Heart right ventricle (tissue), 16 donors: ENCODE measurements around the gene TBC1D24. TPM values are rescaled to one million over a fixed set of nuclear protein-coding genes. Genes with fewer than 3 reads are reported as not detected.

Experiments used
- ATAC-seq, 8 donors: fragments of 200-7000 bp; cut with Tn5 transposase; one replicate each; pipeline ENCODE4 v1.9.1; 2020; ENCODE audit warnings: mild to moderate bottlenecking in 8 of 8, moderate library complexity in 8 of 8, moderate number of reproducible peaks in 1 of 8
- DNase-seq, 2 donors: peaks; one replicate each; pipeline ENCODE4 v3.0.0-alpha.2; 2020
- H3K27ac ChIP-seq, 10 donors: fragments of 200-600 bp; sonication (generic) in 2 of 10; one replicate each; pipeline versions ENCODE4 v1.5.0 to v1.8.0; 2020 to 2022; ENCODE audit warnings: mild to moderate bottlenecking in 3 of 10
- H3K27me3 ChIP-seq, 7 donors: fragments of 200-600 bp; one replicate each; pipeline ENCODE4 v1.8.0; 2021 to 2022; ENCODE audit warnings: mild to moderate bottlenecking in 2 of 7
- H3K36me3 ChIP-seq, 9 donors: fragments of 200-600 bp; sonication (generic) in 1 of 9; one replicate each; pipeline versions ENCODE4 v1.5.0 to v1.8.0; 2020 to 2022; ENCODE audit warnings: mild to moderate bottlenecking in 2 of 9
- H3K4me1 ChIP-seq, 9 donors: fragments of 200-600 bp; sonication (generic) in 1 of 9; one replicate each; pipeline versions ENCODE4 v1.5.0 to v1.8.0; 2020 to 2022; ENCODE audit warnings: mild to moderate bottlenecking in 4 of 9
- H3K4me3 ChIP-seq, 10 donors: fragments of 200-600 bp; sonication (generic) in 2 of 10; one replicate each; pipeline versions ENCODE4 v1.5.0 to v1.8.0; 2020 to 2022; ENCODE audit warnings: mild to moderate bottlenecking in 7 of 10, moderate library complexity in 2 of 10
- H3K9me3 ChIP-seq, 11 donors: fragments of 200-600 bp in 10 of 11; sonication (generic) in 2 of 11; one replicate each; pipeline versions ENCODE4 v1.5.0 to v1.8.0; 2013 to 2022; ENCODE audit warnings: mild to moderate bottlenecking in 2 of 11, control low read depth in 1 of 11, moderate library complexity in 1 of 11
- WGBS, 2 donors: extraction: QIAGEN DNeasy Blood & Tissue Kit; methylation state at CpG; one replicate each; pipeline ENCODE4 v1.1.7; 2013; ENCODE audit warnings: inconsistent platforms in 1 of 2; 5-methylcytosine and 5-hydroxymethylcytosine counted together
- intact Hi-C, 10 donors: fragments of 100-400 bp; cut with DNase I; formaldehyde crosslinking; loops; one replicate each; pipeline versions ENCODE4 v1.11.1 to v1.14.2; 2022
- polyA plus RNA-seq, 2 donors: library from polyadenylated mRNA; stranded (reverse); fragments of 200-250 nt; gene quantifications; one replicate each; pipeline ENCODE4 v1.2.3, GENCODE V29; 2013
- total RNA-seq, 10 donors: library from RNA; stranded (reverse); fragmentation: NEBNext Ultra II Directional in 3 of 10; extraction: Animal tissue kit (Norgen Biotek cat#: 25700) in 3 of 10; gene quantifications; one replicate each; pipeline versions ENCODE4 v1.2.1 to v1.2.4, GENCODE V29; 2021 to 2023
- TF ChIP-seq, protein P1 (sequence below), 9 donors: fragments of 200-600 bp; sonication (generic) in 2 of 9; IDR thresholded peaks; one replicate each; pipeline versions ENCODE4 v1.5.0 to v1.8.0; 2021 to 2022; ENCODE audit warnings: antibody characterized with exemption in 9 of 9, mild to moderate bottlenecking in 5 of 9, moderate library complexity in 1 of 9
- donor health status: Arrhythmogenic right ventricular cardiomyopathy.
- donor health status: ischemic (EF 13 %, LVEDD 7.1; RV severe dilation, severe dysfunction).
- donor health status: healthy with polysubstance abuse.
- donor health status: DM: no; HTN: yes; CAD: no.
- donor health status: DM: no; HTN: no; CAD: no.
- donor health status: ischemic (EF 25% LVEDD 6.9; RV normal size, moderate dysfunction).
- donor health status: ischemic (EF 25% LVEDD 5.7; RV mildly dilated, moderate dysfunction).
- donor health status: healthy.
- donor health status: DM: yes; HTN: yes; CAD: no.
- donor health status: Ischemic cardiomyopathy.
- donor health status: ischemic (EF 35%, LVEDD 5.7; RV mildly dilated, moderate dysfunction).
- donor health status: nonischemic (EF 11% LVEDD 7.7; RV severe dilation, severe dysfunction).
- donor health status: DM: yes; HTN: yes; CAD: no.
- donor health status: PGD.
- donor health status: ischemic (EF 29% LVEDD 5.4; RV normal size, mild dysfunction).
- donor health status: nonischemic (EF 23%, LVEDD 6.1; RV moderate dilation, normal function).

TBC1D24 gene
- total and polyA plus RNA-seq, 12 donors, result 3.4 to 14.9 (median 9.0) TPM

DNA sequence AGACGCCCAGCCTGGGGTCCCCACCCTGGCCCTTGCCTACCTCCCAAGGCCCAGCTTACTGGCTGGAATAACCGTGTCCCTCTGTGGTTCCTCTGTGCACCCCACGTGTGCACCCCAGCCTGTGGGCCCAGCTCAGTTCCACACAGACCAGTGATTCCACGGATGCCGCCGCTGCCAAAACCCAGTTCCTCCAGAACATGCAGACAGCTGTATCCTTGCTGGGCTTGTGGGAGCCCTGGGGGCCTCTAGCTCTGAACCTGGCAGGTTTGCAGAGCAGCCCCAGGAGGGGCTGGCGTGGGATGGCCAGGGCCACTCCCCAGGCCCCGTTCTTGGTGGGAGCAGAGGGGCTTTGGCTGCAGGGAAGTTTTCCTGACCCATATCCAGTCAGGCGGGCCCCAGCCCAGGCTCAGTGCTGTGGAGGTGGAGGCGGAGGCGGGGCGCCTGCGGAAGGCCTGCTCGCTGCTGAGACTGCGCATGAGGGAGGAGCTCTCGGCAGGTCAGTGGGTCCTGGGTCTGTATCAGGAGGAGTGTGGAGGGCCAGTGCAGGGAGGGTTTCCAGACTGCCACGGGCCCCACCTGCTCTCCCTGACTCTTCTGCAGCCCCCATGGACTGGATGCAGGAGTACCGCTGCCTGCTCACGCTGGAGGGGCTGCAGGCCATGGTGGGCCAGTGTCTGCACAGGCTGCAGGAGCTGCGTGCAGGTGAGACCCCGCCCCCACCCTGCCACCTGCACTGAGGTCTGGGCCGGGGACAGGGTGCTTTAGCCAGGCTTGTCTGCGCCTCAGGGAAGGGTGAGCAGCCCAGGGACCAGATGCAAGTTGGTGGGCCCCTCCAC lies 12.7 kb upstream of the TBC1D24 start:
- Histone ChIP-seq H3K4me3 (no peak overlapping the region), H3K27ac (no peak overlapping the region), H3K4me1 (peaks cover 5 to 19% (median 14%) of the 10 kb centered on the region in 9 donors), H3K9me3 (no peaks in the 10 kb centered on the region), H3K27me3 (peaks cover 0 to 3% (median 0%) of the 10 kb centered on the region in 7 donors), H3K36me3 (peaks cover 0 to 1% (median 0%) of the 10 kb centered on the region in 9 donors)
- 94% methylated on average over 23 of the region's 23 CpGs for WGBS, 2 donors
- intact Hi-C loops, result no loop called here
- no peak for DNase-seq
- TF ChIP-seq, protein P1, sequence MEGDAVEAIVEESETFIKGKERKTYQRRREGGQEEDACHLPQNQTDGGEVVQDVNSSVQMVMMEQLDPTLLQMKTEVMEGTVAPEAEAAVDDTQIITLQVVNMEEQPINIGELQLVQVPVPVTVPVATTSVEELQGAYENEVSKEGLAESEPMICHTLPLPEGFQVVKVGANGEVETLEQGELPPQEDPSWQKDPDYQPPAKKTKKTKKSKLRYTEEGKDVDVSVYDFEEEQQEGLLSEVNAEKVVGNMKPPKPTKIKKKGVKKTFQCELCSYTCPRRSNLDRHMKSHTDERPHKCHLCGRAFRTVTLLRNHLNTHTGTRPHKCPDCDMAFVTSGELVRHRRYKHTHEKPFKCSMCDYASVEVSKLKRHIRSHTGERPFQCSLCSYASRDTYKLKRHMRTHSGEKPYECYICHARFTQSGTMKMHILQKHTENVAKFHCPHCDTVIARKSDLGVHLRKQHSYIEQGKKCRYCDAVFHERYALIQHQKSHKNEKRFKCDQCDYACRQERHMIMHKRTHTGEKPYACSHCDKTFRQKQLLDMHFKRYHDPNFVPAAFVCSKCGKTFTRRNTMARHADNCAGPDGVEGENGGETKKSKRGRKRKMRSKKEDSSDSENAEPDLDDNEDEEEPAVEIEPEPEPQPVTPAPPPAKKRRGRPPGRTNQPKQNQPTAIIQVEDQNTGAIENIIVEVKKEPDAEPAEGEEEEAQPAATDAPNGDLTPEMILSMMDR (IDR thresholded peaks at IDR 0.05), result no peak
- no peak for ATAC-seq

- H3K4me3 ChIP-seq, result no peak overlapping the region
- 82 to 84% methylated on average over 4 to 12 of the region's 12 CpGs for WGBS, 2 donors
- H3K27ac ChIP-seq, result no peak overlapping the region
- TF ChIP-seq, protein P1 (IDR thresholded peaks at IDR 0.05), result no peak
- H3K9me3 ChIP-seq, result no peaks in the 10 kb centered on the region
- DNase-seq, result no peak
- intact Hi-C loops, result no loop called here
- peaks cover 0 to 24% (median 0%) of the 10 kb centered on the region in 7 donors for H3K27me3 ChIP-seq
- no peak for ATAC-seq
- no peaks in the 10 kb centered on the region for H3K36me3 ChIP-seq
- peaks cover 10 to 32% (median 25%) of the 10 kb centered on the region in 9 donors for H3K4me1 ChIP-seq
These were observed 10.6 kb upstream of the TBC1D24 start for GRCh38 chr16:2464333-2464732.

DNA sequence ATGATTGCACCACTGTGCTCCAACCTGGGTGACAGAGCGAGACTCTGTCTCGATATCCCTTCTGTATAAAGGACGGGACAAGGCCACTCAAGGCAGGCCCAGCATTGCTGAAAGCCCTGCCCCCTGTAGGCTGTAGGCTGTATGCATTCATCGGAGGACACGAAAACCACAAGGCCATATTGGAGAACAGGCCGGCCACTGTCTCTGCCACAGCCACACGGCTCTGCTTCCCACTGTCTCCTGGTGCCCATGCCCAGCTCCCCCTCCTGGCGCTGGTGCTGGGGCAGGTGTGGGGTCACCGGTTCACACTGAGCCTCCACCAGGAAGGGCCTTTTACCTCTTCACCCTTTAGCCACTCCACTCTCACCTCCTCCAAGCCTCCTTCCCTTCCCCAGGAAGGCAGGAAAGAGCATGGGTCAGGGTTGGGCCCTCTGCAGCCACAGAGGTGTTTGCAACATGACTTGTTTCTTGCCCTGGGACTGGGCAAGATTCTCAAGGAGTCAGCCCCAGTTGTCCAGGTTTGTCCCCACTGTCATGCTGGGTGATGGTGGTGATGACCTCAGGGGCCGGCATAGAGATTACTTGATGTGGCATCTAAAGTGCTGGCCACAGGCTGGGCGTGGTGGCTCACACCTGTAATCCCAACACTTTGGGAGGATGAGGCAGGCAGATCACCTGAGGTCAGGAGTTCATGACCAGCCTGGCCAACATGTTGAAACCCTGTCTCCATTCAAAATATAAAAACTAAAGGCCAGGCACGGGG lies 9.1 kb upstream of the TBC1D24 start:
- intact Hi-C loops, result no loop called here
- ATAC-seq, result no peak
- WGBS, 2 donors, result 85 to 92% methylated on average over 12 of the region's 12 CpGs

More for the DNA sequence above, 9.1 kb upstream of the TBC1D24 start:
- DNase-seq, result no peak
- Histone ChIP-seq H3K36me3 (no peaks in the 10 kb centered on the region), H3K27ac (no peak overlapping the region), H3K4me3 (no peak overlapping the region), H3K4me1 (peaks cover 7 to 35% (median 25%) of the 10 kb centered on the region in 9 donors), H3K9me3 (no peaks in the 10 kb centered on the region), H3K27me3 (peaks cover 0 to 39% (median 14%) of the 10 kb centered on the region in 7 donors)
- TF ChIP-seq, protein P1 (IDR thresholded peaks at IDR 0.05), result no peak
